ENCODE measurements around the gene KCNMA1.

Gene KCNMA1

DNA sequence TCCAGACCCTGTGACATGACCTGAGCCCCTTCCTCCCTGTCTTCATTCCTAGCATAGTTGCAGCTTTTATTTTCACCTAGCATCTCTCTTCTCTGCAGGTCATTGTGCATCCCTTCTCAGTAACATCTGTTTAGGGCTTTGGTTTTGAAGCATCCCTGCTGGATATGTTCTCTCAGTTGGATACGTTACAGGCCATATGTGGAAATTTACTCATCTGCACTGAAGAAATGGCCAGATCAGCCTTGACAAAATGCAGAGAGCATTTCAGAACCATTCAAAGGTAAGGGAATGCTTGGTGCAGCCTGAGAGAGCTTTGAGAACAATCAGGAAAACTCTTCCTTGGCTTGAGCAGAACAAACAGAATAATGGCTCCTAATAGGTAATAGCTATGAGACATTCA lies 647.0 kb downstream of the KCNMA1 start:
- H3K79me2 ChIP-seq (ENCODE audit: insufficient read depth, low read depth) = no peaks in the 10 kb centered on the region
- H3K4me1 ChIP-seq (ENCODE audit: low read depth, poor library complexity, severe bottlenecking) = no peaks in the 10 kb centered on the region
- H3K4me3 ChIP-seq (IDR thresholded peaks at IDR 0.05; ENCODE audit: insufficient read depth, low read depth, low read length) = no peak overlapping the region
- H3K27me3 ChIP-seq (ENCODE audit: insufficient read depth, low read depth) = no peaks in the 10 kb centered on the region
- H3K36me3 ChIP-seq (ENCODE audit: insufficient read depth) = no peaks in the 10 kb centered on the region
- H3K27ac ChIP-seq = no peak overlapping the region
- TF ChIP-seq, protein P1, sequence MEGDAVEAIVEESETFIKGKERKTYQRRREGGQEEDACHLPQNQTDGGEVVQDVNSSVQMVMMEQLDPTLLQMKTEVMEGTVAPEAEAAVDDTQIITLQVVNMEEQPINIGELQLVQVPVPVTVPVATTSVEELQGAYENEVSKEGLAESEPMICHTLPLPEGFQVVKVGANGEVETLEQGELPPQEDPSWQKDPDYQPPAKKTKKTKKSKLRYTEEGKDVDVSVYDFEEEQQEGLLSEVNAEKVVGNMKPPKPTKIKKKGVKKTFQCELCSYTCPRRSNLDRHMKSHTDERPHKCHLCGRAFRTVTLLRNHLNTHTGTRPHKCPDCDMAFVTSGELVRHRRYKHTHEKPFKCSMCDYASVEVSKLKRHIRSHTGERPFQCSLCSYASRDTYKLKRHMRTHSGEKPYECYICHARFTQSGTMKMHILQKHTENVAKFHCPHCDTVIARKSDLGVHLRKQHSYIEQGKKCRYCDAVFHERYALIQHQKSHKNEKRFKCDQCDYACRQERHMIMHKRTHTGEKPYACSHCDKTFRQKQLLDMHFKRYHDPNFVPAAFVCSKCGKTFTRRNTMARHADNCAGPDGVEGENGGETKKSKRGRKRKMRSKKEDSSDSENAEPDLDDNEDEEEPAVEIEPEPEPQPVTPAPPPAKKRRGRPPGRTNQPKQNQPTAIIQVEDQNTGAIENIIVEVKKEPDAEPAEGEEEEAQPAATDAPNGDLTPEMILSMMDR (conservative IDR thresholded peaks at IDR 0.05; ENCODE audit: low read depth, low read length) = no peak
- H3K4me2 ChIP-seq = no peak overlapping the region
- H4K20me1 ChIP-seq (ENCODE audit: insufficient read depth) = no peaks in the 10 kb centered on the region
- H3K9ac ChIP-seq = no peak overlapping the region
- no peak overlapping the region for H2AFZ ChIP-seq (ENCODE audit: low read depth)

DNA sequence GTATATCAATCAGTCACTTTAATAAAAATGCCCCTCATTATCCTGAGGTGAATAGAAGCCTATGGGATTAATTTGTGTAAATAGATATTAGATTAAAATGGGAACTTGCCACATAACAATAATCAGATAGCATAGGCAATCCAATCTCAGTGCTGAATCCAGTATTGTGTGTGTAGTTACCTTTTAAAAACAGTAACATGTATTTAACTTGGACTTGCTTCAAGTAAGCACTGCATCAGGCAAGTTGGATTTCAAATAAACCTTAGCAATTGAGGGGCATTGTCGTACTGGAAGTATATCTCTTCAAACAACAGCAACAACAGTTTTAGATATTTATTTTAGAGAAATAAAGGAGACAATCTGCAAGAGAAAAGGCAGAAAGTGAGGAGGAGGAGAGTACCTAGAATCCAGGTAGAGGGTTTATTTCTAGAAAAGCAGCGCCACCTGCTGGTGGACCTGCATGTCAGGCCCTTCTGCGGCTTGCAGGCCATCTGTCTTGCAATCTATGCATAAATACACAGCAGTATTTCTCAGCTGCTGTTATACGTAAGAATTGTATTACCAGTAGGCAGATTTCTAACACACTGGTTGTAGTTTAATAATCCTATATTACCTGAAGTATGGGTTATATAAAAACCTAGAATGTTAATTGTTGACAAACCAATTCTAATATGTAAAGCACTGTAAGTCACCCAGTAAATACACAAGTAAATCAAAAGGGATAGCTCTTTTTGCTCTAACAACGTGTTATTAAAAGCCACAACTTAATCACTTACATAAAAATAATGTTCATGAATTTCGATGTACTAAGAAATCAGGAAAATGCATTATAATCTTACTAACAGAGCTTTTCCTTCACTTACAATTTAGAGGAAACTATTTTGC lies 652.8 kb downstream of the KCNMA1 start:
- TF ChIP-seq, protein P1 (conservative IDR thresholded peaks at IDR 0.05; ENCODE audit: low read depth, low read length) = peak; percentile 91
- no peaks in the 10 kb centered on the region for H3K27me3 ChIP-seq (ENCODE audit: insufficient read depth, low read depth)
- no peaks in the 10 kb centered on the region for H3K36me3 ChIP-seq (ENCODE audit: insufficient read depth)
- no peaks in the 10 kb centered on the region for H3K79me2 ChIP-seq (ENCODE audit: insufficient read depth, low read depth)
- no peak overlapping the region for H3K4me2 ChIP-seq
- H2AFZ ChIP-seq (ENCODE audit: low read depth) = no peak overlapping the region
- H3K4me3 ChIP-seq (IDR thresholded peaks at IDR 0.05; ENCODE audit: insufficient read depth, low read depth, low read length) = no peak overlapping the region
- H3K27ac ChIP-seq = no peak overlapping the region
- H3K9ac ChIP-seq = no peak overlapping the region
- no peaks in the 10 kb centered on the region for H3K4me1 ChIP-seq (ENCODE audit: low read depth, poor library complexity, severe bottlenecking)
- H4K20me1 ChIP-seq (ENCODE audit: insufficient read depth) = no peaks in the 10 kb centered on the region

DNA sequence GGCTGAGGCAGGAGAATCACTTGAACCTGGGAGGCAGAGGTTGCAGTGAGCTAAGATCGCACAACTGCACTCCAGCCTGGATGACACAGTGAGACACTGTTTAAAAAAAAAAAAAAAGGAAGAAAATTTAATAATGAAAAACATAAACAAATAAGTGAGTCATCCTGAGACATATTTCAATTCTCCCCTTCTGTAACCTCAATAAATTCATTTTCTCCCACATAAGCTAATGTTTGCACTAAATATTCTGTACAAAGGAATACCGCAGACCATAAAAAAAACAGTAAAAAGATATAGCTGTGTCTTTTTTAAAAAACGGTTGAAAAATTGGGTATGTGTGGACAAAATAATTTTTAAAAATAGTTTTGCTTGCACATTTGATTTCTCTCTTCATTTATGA lies 654.0 kb downstream of the KCNMA1 start:
- no peak overlapping the region for H3K4me3 ChIP-seq (IDR thresholded peaks at IDR 0.05; ENCODE audit: insufficient read depth, low read depth, low read length)
- no peaks in the 10 kb centered on the region for H3K27me3 ChIP-seq (ENCODE audit: insufficient read depth, low read depth)
- no peaks in the 10 kb centered on the region for H3K79me2 ChIP-seq (ENCODE audit: insufficient read depth, low read depth)
- H3K4me2 ChIP-seq = no peak overlapping the region
- H4K20me1 ChIP-seq (ENCODE audit: insufficient read depth) = no peaks in the 10 kb centered on the region
- no peaks in the 10 kb centered on the region for H3K36me3 ChIP-seq (ENCODE audit: insufficient read depth)
- no peaks in the 10 kb centered on the region for H3K4me1 ChIP-seq (ENCODE audit: low read depth, poor library complexity, severe bottlenecking)
- H3K27ac ChIP-seq = no peak overlapping the region
- no peak overlapping the region for H3K9ac ChIP-seq
- TF ChIP-seq, protein P1 (conservative IDR thresholded peaks at IDR 0.05; ENCODE audit: low read depth, low read length) = no peak
- no peak overlapping the region for H2AFZ ChIP-seq (ENCODE audit: low read depth)

DNA sequence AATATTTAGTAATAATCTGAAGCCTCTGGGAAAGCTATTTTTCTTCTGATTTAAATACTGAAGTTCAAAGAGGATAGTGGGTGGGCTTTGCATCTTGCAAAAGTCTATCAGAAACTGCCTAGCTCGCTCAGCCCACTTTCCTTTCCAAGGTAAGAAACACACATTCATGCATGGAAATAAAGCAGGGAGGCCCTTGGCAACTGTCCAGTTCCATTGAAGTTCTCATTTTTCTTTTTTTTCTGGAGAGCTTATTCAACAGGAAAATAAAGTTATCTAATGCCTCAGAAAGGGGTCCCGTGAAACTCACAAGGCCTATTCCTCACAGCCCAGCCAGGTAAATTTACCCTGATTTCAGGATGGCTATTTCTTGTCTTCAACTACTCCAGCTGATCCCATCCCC lies 654.9 kb downstream of the KCNMA1 start:
- no peaks in the 10 kb centered on the region for H4K20me1 ChIP-seq (ENCODE audit: insufficient read depth)
- no peak overlapping the region for H3K4me2 ChIP-seq
- TF ChIP-seq, protein P1 (conservative IDR thresholded peaks at IDR 0.05; ENCODE audit: low read depth, low read length) = no peak
- no peak overlapping the region for H3K9ac ChIP-seq
- no peak overlapping the region for H3K4me3 ChIP-seq (IDR thresholded peaks at IDR 0.05; ENCODE audit: insufficient read depth, low read depth, low read length)
- no peaks in the 10 kb centered on the region for H3K79me2 ChIP-seq (ENCODE audit: insufficient read depth, low read depth)
- H3K36me3 ChIP-seq (ENCODE audit: insufficient read depth) = no peaks in the 10 kb centered on the region
- no peaks in the 10 kb centered on the region for H3K27me3 ChIP-seq (ENCODE audit: insufficient read depth, low read depth)
- no peak overlapping the region for H2AFZ ChIP-seq (ENCODE audit: low read depth)
- H3K27ac ChIP-seq = no peak overlapping the region
- no peaks in the 10 kb centered on the region for H3K4me1 ChIP-seq (ENCODE audit: low read depth, poor library complexity, severe bottlenecking)

Measured in KMS-11 (cell line).